HepG2 (cell line): ENCODE measurements around the gene APBA1. TPM values are rescaled to one million over a fixed set of nuclear protein-coding genes. Genes with fewer than 3 reads are reported as not detected.

Experiments
- CREB1 ChIP-seq, 2 experiments: fragments of 450-650 bp in 1 of 2; IDR thresholded peaks; 2 replicates each; pipeline ENCODE4 v1.6.1; 2016 to 2017; ENCODE audit warnings: control low read depth in 1 of 2, mild to moderate bottlenecking in 1 of 2, missing compliant biosample characterization in 1 of 2, missing genetic modification characterization in 1 of 2
- GPN1 ChIP-seq: sonication (generic); formaldehyde crosslinking; IDR thresholded peaks from 2 replicates; pipeline ENCODE4 v1.5.1; 2020; ENCODE audit warnings: missing genetic modification reagents, borderline replicate concordance
- KLF11 ChIP-seq: IDR thresholded peaks from 2 replicates; pipeline ENCODE4 v1.6.1; 2016; ENCODE audit warnings: missing compliant biosample characterization
- SP2 ChIP-seq: sonication (generic); formaldehyde crosslinking; IDR thresholded peaks from 2 replicates; pipeline ENCODE4 v1.5.1; 2020; ENCODE audit warnings: mild to moderate bottlenecking, missing genetic modification reagents
- ZNF34 ChIP-seq: sonication (generic); formaldehyde crosslinking; IDR thresholded peaks from 2 replicates; pipeline ENCODE4 v1.4.0; 2020; ENCODE audit warnings: mild to moderate bottlenecking, missing genetic modification reagents, borderline replicate concordance
- ZNF687 ChIP-seq: sonication (generic); formaldehyde crosslinking; IDR thresholded peaks from 2 replicates; pipeline ENCODE4 v1.5.1; 2020; ENCODE audit warnings: mild to moderate bottlenecking, missing genetic modification reagents, moderate library complexity
- ZNF737 ChIP-seq: sonication (generic); formaldehyde crosslinking; IDR thresholded peaks from 2 replicates; pipeline ENCODE4 v1.5.0; 2020; ENCODE audit warnings: missing genetic modification reagents, mild to moderate bottlenecking, borderline replicate concordance
- ZNF891 ChIP-seq: sonication (generic); formaldehyde crosslinking; IDR thresholded peaks from 2 replicates; pipeline ENCODE4 v1.5.0; 2020; ENCODE audit warnings: mild to moderate bottlenecking, missing genetic modification reagents
- polyA plus RNA-seq, 8 experiments: library from polyadenylated mRNA; depleted of rRNA in 3 of 8; stranded (reverse) in 7 of 8; unstranded in 1 of 8; fragments of >200 nt; fragmentation: Illumina TruSeq in 4 of 8; extraction: Trizol in 4 of 8; gene quantifications; 2 replicates each; pipeline versions ENCODE4 v1.2.1 to v1.2.3, GENCODE V29; 2011 to 2016; ENCODE audit warnings: low read depth in 4 of 8, missing spikeins in 1 of 8, mixed read lengths in 1 of 8; ENCODE audit not compliant: insufficient read depth in 1 of 8
- total RNA-seq, 5 experiments: library from RNA; depleted of rRNA; stranded (reverse); fragments of >200 nt; fragmentation: Illumina TruSeq; extraction: Trizol; gene quantifications; 2 replicates each; pipeline ENCODE4 v1.2.3, GENCODE V29; 2016; ENCODE audit warnings: low read depth in 1 of 5
- TF ChIP-seq, protein P1 (sequence below): sonication (generic); formaldehyde crosslinking; conservative IDR thresholded peaks from 2 replicates; pipeline ENCODE4 v1.4.0; 2020; ENCODE audit warnings: missing genetic modification reagents
- TF ChIP-seq, protein P2 (sequence below): sonication (generic); formaldehyde crosslinking; IDR thresholded peaks from 2 replicates; pipeline ENCODE4 v1.5.0; 2020; ENCODE audit warnings: mild to moderate bottlenecking, low read depth, missing genetic modification reagents, borderline replicate concordance
- TF ChIP-seq, protein P3 (sequence below): sonication (generic); formaldehyde crosslinking; IDR thresholded peaks from 2 replicates; pipeline ENCODE4 v1.4.0; 2020; ENCODE audit warnings: missing genetic modification reagents
- TF ChIP-seq, protein P4 (sequence below): sonication (generic); formaldehyde crosslinking; IDR thresholded peaks from 2 replicates; pipeline ENCODE4 v1.8.0; 2022; ENCODE audit warnings: mild to moderate bottlenecking, missing genetic modification reagents

Gene APBA1
- total and polyA plus RNA-seq, 2 of the 13 experiments (the other 11 are each of a cell fraction or from before 2014, with no cell fraction given), result 0.15 TPM; not detected in 1

DNA sequence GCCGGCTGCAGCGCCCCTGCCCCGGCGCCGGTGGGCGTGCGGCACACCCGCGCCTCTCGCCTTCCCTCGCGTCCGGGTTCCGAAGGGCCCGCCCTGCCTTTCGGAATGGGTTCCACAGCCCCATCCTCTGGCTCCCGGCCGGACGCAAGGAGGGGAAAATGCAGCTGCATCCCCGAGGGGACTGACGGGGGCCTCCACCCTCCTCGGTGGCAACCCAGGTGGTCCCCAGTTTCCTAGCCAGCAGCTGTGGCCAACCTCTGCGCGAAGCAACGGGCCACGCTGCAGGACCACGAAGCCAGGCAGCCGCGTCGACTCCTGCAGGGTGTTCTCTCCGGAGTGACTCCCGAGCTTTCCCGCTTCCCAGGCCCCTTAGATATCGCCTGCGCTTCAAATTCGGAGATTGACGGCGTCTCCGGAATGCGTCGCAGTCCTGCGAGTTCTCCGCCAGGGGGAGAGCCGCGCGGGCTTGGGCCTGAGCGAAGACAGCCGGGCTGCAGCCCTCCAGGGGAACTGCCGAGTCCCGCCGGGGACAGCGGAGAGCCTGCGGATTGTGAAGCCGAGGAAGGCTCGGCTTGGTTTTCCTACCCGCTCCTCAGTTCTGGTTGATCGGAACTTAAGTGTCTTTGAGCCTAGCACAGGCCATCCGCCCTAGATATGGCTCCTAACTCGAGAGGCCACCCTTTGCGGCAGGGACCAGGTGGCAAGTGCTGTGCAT is 582 bp upstream of the APBA1 start (continued):
- TF ChIP-seq, protein P1, sequence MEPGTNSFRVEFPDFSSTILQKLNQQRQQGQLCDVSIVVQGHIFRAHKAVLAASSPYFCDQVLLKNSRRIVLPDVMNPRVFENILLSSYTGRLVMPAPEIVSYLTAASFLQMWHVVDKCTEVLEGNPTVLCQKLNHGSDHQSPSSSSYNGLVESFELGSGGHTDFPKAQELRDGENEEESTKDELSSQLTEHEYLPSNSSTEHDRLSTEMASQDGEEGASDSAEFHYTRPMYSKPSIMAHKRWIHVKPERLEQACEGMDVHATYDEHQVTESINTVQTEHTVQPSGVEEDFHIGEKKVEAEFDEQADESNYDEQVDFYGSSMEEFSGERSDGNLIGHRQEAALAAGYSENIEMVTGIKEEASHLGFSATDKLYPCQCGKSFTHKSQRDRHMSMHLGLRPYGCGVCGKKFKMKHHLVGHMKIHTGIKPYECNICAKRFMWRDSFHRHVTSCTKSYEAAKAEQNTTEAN (CRISPR knock-in tag), result no peak
- no peak for TF ChIP-seq GPN1 (CRISPR knock-in tag)
- TF ChIP-seq ZNF891 (CRISPR knock-in tag), result 0 out of 2 replicates have a peak, but pooled peaks have one; percentile 28
- TF ChIP-seq ZNF34, result no peak
- no peak for TF ChIP-seq KLF11 (CRISPR knock-in tag)
- peak; percentile 68 for TF ChIP-seq ZNF687 (CRISPR knock-in tag)
- TF ChIP-seq, protein P2, sequence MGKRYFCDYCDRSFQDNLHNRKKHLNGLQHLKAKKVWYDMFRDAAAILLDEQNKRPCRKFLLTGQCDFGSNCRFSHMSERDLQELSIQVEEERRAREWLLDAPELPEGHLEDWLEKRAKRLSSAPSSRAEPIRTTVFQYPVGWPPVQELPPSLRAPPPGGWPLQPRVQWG (CRISPR knock-in tag), result no peak
- TF ChIP-seq ZNF737 (CRISPR knock-in tag), result no peak
- no peak for TF ChIP-seq CREB1 (IDR thresholded peaks at IDR 0.05)
- TF ChIP-seq CREB1 (CRISPR knock-in tag; IDR thresholded peaks at IDR 0.05), result no peak
- no peak for TF ChIP-seq SP2 (CRISPR knock-in tag)
- TF ChIP-seq, protein P3, sequence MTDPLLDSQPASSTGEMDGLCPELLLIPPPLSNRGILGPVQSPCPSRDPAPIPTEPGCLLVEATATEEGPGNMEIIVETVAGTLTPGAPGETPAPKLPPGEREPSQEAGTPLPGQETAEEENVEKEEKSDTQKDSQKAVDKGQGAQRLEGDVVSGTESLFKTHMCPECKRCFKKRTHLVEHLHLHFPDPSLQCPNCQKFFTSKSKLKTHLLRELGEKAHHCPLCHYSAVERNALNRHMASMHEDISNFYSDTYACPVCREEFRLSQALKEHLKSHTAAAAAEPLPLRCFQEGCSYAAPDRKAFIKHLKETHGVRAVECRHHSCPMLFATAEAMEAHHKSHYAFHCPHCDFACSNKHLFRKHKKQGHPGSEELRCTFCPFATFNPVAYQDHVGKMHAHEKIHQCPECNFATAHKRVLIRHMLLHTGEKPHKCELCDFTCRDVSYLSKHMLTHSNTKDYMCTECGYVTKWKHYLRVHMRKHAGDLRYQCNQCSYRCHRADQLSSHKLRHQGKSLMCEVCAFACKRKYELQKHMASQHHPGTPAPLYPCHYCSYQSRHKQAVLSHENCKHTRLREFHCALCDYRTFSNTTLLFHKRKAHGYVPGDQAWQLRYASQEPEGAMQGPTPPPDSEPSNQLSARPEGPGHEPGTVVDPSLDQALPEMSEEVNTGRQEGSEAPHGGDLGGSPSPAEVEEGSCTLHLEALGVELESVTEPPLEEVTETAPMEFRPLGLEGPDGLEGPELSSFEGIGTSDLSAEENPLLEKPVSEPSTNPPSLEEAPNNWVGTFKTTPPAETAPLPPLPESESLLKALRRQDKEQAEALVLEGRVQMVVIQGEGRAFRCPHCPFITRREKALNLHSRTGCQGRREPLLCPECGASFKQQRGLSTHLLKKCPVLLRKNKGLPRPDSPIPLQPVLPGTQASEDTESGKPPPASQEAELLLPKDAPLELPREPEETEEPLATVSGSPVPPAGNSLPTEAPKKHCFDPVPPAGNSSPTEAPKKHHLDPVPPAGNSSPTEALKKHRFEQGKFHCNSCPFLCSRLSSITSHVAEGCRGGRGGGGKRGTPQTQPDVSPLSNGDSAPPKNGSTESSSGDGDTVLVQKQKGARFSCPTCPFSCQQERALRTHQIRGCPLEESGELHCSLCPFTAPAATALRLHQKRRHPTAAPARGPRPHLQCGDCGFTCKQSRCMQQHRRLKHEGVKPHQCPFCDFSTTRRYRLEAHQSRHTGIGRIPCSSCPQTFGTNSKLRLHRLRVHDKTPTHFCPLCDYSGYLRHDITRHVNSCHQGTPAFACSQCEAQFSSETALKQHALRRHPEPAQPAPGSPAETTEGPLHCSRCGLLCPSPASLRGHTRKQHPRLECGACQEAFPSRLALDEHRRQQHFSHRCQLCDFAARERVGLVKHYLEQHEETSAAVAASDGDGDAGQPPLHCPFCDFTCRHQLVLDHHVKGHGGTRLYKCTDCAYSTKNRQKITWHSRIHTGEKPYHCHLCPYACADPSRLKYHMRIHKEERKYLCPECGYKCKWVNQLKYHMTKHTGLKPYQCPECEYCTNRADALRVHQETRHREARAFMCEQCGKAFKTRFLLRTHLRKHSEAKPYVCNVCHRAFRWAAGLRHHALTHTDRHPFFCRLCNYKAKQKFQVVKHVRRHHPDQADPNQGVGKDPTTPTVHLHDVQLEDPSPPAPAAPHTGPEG (CRISPR knock-in tag), result no peak
- TF ChIP-seq, protein P4, sequence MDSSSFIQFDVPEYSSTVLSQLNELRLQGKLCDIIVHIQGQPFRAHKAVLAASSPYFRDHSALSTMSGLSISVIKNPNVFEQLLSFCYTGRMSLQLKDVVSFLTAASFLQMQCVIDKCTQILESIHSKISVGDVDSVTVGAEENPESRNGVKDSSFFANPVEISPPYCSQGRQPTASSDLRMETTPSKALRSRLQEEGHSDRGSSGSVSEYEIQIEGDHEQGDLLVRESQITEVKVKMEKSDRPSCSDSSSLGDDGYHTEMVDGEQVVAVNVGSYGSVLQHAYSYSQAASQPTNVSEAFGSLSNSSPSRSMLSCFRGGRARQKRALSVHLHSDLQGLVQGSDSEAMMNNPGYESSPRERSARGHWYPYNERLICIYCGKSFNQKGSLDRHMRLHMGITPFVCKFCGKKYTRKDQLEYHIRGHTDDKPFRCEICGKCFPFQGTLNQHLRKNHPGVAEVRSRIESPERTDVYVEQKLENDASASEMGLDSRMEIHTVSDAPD (CRISPR knock-in tag), result no peak
